Gastrocnemius medialis (tissue), 4 donors: Measurements from ENCODE around the gene PADI3. TPM values are rescaled to one million over a fixed set of nuclear protein-coding genes. Genes with fewer than 3 reads are reported as not detected.

Experiments used
- ATAC-seq, 2 donors: fragments of 150-250 bp; one replicate each; pipeline ENCODE4 v1.9.1; 2016
- DNase-seq, 2 donors: peaks; one replicate each; pipeline ENCODE4 v3.0.0-alpha.2; 2019
- H3K27ac ChIP-seq, 4 donors: fragments of 200-600 bp; sonication (generic); 1 replicate in 1 of 4; 2 replicates in 3 of 4; pipeline ENCODE4 v1.5.1; 2016 to 2018; ENCODE audit warnings: mild to moderate bottlenecking in 2 of 4, moderate library complexity in 1 of 4
- H3K27me3 ChIP-seq, 3 donors: fragments of 200-600 bp; sonication (generic) in 2 of 3; 1 replicate in 1 of 3; 2 replicates in 2 of 3; pipeline versions ENCODE4 v1.5.1 to v1.6.0; 2016 to 2019; ENCODE audit warnings: mild to moderate bottlenecking in 1 of 3, moderate library complexity in 1 of 3
- H3K36me3 ChIP-seq, 2 donors: fragments of 200-600 bp; sonication (generic) in 1 of 2; one replicate each; pipeline ENCODE4 v1.5.1; 2017 to 2018
- H3K4me1 ChIP-seq, 2 donors: fragments of 200-600 bp; sonication (generic) in 1 of 2; one replicate each; pipeline ENCODE4 v1.5.1; 2016 to 2017; ENCODE audit warnings: mild to moderate bottlenecking in 2 of 2
- H3K4me3 ChIP-seq, 4 donors: fragments of 200-600 bp; sonication (generic) in 3 of 4; 1 replicate in 1 of 4; 2 replicates in 3 of 4; pipeline ENCODE4 v1.5.1; 2016 to 2019; ENCODE audit warnings: mild to moderate bottlenecking in 2 of 4
- H3K9me3 ChIP-seq, 3 donors: fragments of 200-600 bp; sonication (generic) in 2 of 3; 1 replicate in 1 of 3; 2 replicates in 2 of 3; pipeline ENCODE4 v1.5.1; 2016 to 2019
- POLR2A ChIP-seq, 2 donors: fragments of 450-650 bp; IDR thresholded peaks; one replicate each; pipeline ENCODE4 v1.6.1; 2017; ENCODE audit warnings: antibody characterized with exemption in 2 of 2, mild to moderate bottlenecking in 2 of 2, moderate library complexity in 2 of 2
- in situ Hi-C, 4 donors: fragments of 200-750 bp; cut with MboI; loops; one replicate each; pipeline versions ENCODE4 v1.15.0 to v1.8.0; 2017; ENCODE audit warnings: low sequenced_read_pairs in 4 of 4
- intact Hi-C: fragments of 100-400 bp; cut with DNase I; formaldehyde crosslinking; loops from one replicate; pipeline ENCODE4 v1.15.1; 2023; ENCODE audit warnings: low total_unique reads
- total RNA-seq, 4 donors: library from RNA; depleted of rRNA; stranded (reverse); fragments of >200 nt; gene quantifications; one replicate each; pipeline versions ENCODE4 v1.1.0 to v1.2.3, GENCODE V29; 2016
- TF ChIP-seq, protein P1 (sequence below), 5 experiments: fragments of 450-650 bp in 3 of 5; fragments of 200-600 bp in 2 of 5; sonication (generic) in 2 of 5; IDR thresholded peaks in 4 of 5; conservative IDR thresholded peaks in 1 of 5; 1 replicate in 4 of 5; 2 replicates in 1 of 5; pipeline ENCODE4 v1.5.1; 2016 to 2019; ENCODE audit warnings: antibody characterized with exemption in 5 of 5, mild to moderate bottlenecking in 3 of 5, moderate library complexity in 3 of 5

The PADI3 gene
- total RNA-seq, 4 donors from 2014 or later, result not detected

DNA sequence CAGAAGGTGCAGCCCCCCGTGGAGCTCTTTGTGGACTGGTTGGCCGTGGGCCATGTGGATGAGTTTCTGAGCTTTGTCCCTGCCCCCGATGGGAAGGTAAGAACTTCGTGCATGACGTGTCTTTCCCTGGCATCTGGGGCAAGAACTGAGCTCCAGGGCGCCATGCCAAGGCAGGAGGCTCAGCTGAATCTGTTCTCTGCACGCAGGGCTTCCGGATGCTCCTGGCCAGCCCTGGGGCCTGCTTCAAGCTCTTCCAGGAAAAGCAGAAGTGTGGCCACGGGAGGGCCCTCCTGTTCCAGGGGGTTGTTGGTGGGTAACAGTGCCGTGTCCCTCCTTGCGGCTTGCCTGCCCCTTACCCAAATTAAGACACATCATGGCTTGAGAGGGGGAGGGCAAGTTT is 27.7 kb downstream of the PADI3 start:
- H3K36me3 ChIP-seq, result no peaks in the 10 kb centered on the region
- H3K27ac ChIP-seq, result no peak overlapping the region
- ATAC-seq (no peak), DNase-seq (no peak)
- intact Hi-C loops, result no loop called here
- peaks cover 2 to 11% (median 5%) of the 10 kb centered on the region in 3 donors for H3K27me3 ChIP-seq
- no peaks in the 10 kb centered on the region for H3K9me3 ChIP-seq
- no peak for TF ChIP-seq POLR2A (IDR thresholded peaks at IDR 0.05)
- TF ChIP-seq, protein P1, sequence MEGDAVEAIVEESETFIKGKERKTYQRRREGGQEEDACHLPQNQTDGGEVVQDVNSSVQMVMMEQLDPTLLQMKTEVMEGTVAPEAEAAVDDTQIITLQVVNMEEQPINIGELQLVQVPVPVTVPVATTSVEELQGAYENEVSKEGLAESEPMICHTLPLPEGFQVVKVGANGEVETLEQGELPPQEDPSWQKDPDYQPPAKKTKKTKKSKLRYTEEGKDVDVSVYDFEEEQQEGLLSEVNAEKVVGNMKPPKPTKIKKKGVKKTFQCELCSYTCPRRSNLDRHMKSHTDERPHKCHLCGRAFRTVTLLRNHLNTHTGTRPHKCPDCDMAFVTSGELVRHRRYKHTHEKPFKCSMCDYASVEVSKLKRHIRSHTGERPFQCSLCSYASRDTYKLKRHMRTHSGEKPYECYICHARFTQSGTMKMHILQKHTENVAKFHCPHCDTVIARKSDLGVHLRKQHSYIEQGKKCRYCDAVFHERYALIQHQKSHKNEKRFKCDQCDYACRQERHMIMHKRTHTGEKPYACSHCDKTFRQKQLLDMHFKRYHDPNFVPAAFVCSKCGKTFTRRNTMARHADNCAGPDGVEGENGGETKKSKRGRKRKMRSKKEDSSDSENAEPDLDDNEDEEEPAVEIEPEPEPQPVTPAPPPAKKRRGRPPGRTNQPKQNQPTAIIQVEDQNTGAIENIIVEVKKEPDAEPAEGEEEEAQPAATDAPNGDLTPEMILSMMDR (IDR thresholded peaks at IDR 0.05 in 4 of 5, conservative IDR thresholded peaks at IDR 0.05 in 1 of 5), result no peak
- no peak overlapping the region for H3K4me3 ChIP-seq
- no peaks in the 10 kb centered on the region for H3K4me1 ChIP-seq
- in situ Hi-C loops, result no loop called here

DNA sequence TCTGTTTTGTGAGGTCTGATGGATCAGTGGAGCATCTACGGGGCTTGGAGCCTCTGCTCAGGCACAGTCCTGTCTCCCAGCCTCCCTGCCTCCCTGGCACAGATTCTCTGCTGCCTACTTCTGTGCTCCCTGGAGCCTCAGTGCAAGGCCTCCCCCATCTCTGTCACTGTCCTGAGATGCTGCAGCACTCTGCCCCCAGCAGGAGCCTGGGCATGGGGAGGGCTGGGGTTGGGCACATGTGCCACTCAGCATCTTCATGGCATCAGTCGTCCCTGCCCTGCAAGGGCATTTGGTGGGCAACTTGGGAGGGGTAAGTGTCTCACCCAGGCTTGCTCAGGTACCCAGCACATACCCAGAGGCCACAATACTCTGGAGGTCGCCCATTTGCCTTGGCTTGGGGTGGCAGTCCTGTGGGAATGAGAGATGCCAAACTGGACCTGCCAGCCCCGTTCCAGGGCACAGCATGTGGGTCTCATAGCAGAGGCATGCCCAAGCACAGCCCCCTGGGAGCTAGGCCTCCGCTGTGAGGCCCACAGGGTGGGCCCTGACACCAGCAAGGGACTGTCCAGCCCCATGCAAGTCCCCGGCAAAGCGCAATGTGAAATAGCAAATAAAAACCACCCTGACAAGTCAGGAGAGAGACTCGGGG is 28.7 kb downstream of the PADI3 start:
- Histone ChIP-seq H3K4me1 (no peaks in the 10 kb centered on the region), H3K36me3 (no peaks in the 10 kb centered on the region), H3K27ac (no peak overlapping the region), H3K27me3 (peaks cover 2 to 11% (median 9%) of the 10 kb centered on the region in 3 donors), H3K9me3 (no peaks in the 10 kb centered on the region), H3K4me3 (no peak overlapping the region)
- in situ Hi-C loops (no loop called here), intact Hi-C loops (no loop called here)
- TF ChIP-seq, protein P1 (IDR thresholded peaks at IDR 0.05 in 4 of 5, conservative IDR thresholded peaks at IDR 0.05 in 1 of 5), result no peak
- TF ChIP-seq POLR2A (IDR thresholded peaks at IDR 0.05), result no peak
- ATAC-seq, result no peak
- no peak for DNase-seq

DNA sequence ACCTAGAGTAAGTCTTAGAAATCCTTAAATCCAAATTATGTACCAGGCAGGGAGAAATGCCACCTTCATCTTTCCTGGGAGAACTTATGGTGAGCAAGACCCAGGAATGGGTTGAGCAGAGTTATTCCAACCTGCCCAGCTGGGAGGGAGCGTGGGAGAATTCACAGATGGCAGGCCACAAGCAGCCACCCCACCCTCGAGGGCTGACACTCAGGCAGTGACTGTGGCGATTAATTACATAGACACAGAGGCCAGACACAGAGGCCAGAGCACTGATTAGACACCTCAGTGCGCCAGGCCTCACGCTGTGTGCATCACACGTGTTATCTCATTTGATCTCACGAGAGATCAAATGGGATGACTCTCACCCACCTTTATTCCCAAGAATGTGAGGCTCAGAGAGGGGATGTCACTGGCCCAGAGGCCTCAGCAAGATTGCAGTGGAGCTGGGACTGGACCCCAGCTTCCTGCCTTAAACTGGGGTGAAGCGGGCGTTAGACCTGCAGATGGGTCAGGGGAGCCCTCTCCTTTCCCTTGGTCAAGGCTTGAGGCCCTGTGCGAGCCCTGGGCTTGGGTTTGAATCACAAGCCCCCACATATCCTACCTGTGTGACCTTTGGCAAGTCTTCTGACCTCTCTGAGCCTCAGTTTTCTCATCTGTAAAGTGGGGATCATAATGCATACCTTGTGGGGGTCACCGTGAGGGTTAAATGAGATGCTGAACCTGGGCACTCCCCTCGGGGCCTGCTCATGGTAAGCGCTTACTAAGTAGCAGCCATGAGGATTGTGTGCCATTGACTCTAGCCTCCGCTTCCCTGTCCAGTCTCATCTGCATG is 30.3 kb downstream of the PADI3 start:
- no peak overlapping the region for H3K4me3 ChIP-seq
- ATAC-seq, result no peak
- no peak for DNase-seq
- in situ Hi-C loops (no loop called here), intact Hi-C loops (no loop called here)
- no peak for TF ChIP-seq POLR2A (IDR thresholded peaks at IDR 0.05)
- TF ChIP-seq, protein P1 (IDR thresholded peaks at IDR 0.05 in 4 of 5, conservative IDR thresholded peaks at IDR 0.05 in 1 of 5), result no peak
- no peaks in the 10 kb centered on the region for H3K4me1 ChIP-seq
- H3K36me3 ChIP-seq, result no peaks in the 10 kb centered on the region
- H3K27me3 ChIP-seq, result peaks cover 2 to 17% (median 11%) of the 10 kb centered on the region in 3 donors
- no peaks in the 10 kb centered on the region for H3K9me3 ChIP-seq
- H3K27ac ChIP-seq, result no peak overlapping the region

DNA sequence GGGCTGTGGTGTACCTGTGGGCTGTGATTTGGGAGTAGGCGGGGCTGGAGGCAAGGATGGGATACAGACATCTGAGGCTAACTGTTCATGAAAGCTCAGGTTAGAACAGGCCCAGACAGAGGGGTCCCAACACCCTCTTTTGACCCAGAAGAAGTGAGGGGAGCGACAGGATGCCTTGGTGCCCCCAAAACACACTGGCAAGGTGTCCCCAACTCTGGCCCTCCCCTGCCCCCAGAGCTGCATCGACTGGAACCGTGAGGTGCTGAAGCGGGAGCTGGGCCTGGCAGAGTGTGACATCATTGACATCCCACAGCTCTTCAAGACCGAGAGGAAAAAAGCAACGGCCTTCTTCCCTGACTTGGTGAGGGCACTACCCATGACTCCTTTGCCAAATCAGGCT is 31.5 kb downstream of the PADI3 start:
- no peaks in the 10 kb centered on the region for H3K36me3 ChIP-seq
- no peak for TF ChIP-seq POLR2A (IDR thresholded peaks at IDR 0.05)
- TF ChIP-seq, protein P1 (IDR thresholded peaks at IDR 0.05 in 4 of 5, conservative IDR thresholded peaks at IDR 0.05 in 1 of 5), result no peak
- H3K9me3 ChIP-seq, result no peaks in the 10 kb centered on the region
- no peak overlapping the region for H3K27ac ChIP-seq
- DNase-seq (no peak), ATAC-seq (no peak)
- peaks cover 2 to 15% (median 11%) of the 10 kb centered on the region in 3 donors for H3K27me3 ChIP-seq
- in situ Hi-C loops (no loop called here), intact Hi-C loops (no loop called here)
- no peaks in the 10 kb centered on the region for H3K4me1 ChIP-seq
- no peak overlapping the region for H3K4me3 ChIP-seq
